Mesendoderm (in vitro differentiated cells): ENCODE data around the gene FAM171A1.

Source experiments
- DNase-seq: peaks from one replicate; pipeline ENCODE4 v3.0.0; 2013
- H2AK5ac ChIP-seq: 2 replicates; pipeline ENCODE4 v1.6.1; 2013; ENCODE audit warnings: low read length, inconsistent platforms
- H2BK120ac ChIP-seq: 2 replicates; pipeline ENCODE4 v1.6.1; 2013; ENCODE audit warnings: low read depth, mild to moderate bottlenecking, low read length, moderate library complexity, mixed read lengths
- H2BK15ac ChIP-seq: replicated peaks from 2 replicates; pipeline ENCODE4 v1.6.1; 2013; ENCODE audit warnings: low read depth, mild to moderate bottlenecking, moderate library complexity
- H2BK5ac ChIP-seq: 2 replicates; pipeline ENCODE4 v1.6.1; 2013; ENCODE audit warnings: low read length, inconsistent platforms
- H3K18ac ChIP-seq: 2 replicates; pipeline ENCODE4 v1.6.1; 2013; ENCODE audit warnings: mild to moderate bottlenecking, low read length, mixed read lengths
- H3K23ac ChIP-seq: one replicate; pipeline ENCODE4 v1.6.1; 2013; ENCODE audit warnings: low read length
- H3K27ac ChIP-seq: 2 replicates; pipeline ENCODE4 v1.5.1; 2013; ENCODE audit warnings: low read depth, mild to moderate bottlenecking, inconsistent platforms, low read length, moderate library complexity
- H3K27me3 ChIP-seq: 2 replicates; pipeline ENCODE4 v1.6.1; 2013; ENCODE audit warnings: low read length, control low read depth, mild to moderate bottlenecking, inconsistent platforms; ENCODE audit not compliant: insufficient read depth, poor library complexity
- H3K36me3 ChIP-seq: 2 replicates; pipeline ENCODE4 v1.6.1; 2013; ENCODE audit warnings: low read length, inconsistent platforms; ENCODE audit not compliant: control insufficient read depth, insufficient read depth
- H3K4ac ChIP-seq: one replicate; pipeline ENCODE4 v1.6.1; 2013; ENCODE audit warnings: low read depth, mild to moderate bottlenecking, low read length, moderate library complexity
- H3K4me1 ChIP-seq: 2 replicates; pipeline ENCODE4 v1.6.1; 2013; ENCODE audit warnings: low read depth, low read length, inconsistent platforms; ENCODE audit not compliant: control insufficient read depth
- H3K4me2 ChIP-seq: 2 replicates; pipeline ENCODE4 v1.6.1; 2013; ENCODE audit warnings: low read length
- H3K4me3 ChIP-seq: 2 replicates; pipeline ENCODE4 v1.5.1; 2013; ENCODE audit warnings: mild to moderate bottlenecking, low read length
- H3K56ac ChIP-seq: one replicate; pipeline ENCODE4 v1.6.1; 2013; ENCODE audit warnings: low read length
- H3K79me1 ChIP-seq: 2 replicates; pipeline ENCODE4 v1.6.1; 2013; ENCODE audit warnings: low read length, inconsistent platforms
- H3K79me2 ChIP-seq: 2 replicates; pipeline ENCODE4 v1.6.1; 2013; ENCODE audit warnings: mild to moderate bottlenecking, low read length; ENCODE audit not compliant: control insufficient read depth, insufficient read depth
- H3K9ac ChIP-seq: 2 replicates; pipeline ENCODE4 v1.6.1; 2013; ENCODE audit warnings: low read length, inconsistent platforms
- H4K5ac ChIP-seq: one replicate; pipeline ENCODE4 v1.6.1; 2013; ENCODE audit warnings: low read length
- H4K8ac ChIP-seq: one replicate; pipeline ENCODE4 v1.6.1; 2013; ENCODE audit warnings: low read depth, mild to moderate bottlenecking, control low read depth, low read length, moderate library complexity
- WGBS: extraction: QIAGEN DNeasy Blood & Tissue Kit; methylation state at CpG from one replicate; pipeline ENCODE4 v1.1.7; 2013; ENCODE audit warnings: low lambda C conversion rate, missing lambda C conversion rate; ENCODE audit not compliant: insufficient coverage; ENCODE audit errors: extremely low coverage; 5-methylcytosine and 5-hydroxymethylcytosine counted together

FAM171A1 gene

GRCh38 chr10:15346440-15347141, 24.5 kb downstream of the FAM171A1 start:
- Histone ChIP-seq H3K36me3 (no peaks in the 10 kb centered on the region), H3K27ac (no peak overlapping the region), H2BK5ac (no peak overlapping the region), H3K23ac (no peak overlapping the region), H3K27me3 (no peaks in the 10 kb centered on the region), H2BK120ac (no peak overlapping the region), H3K79me1 (peaks cover 35% of the 10 kb centered on the region), H2AK5ac (no peak overlapping the region), H3K56ac (no peak overlapping the region), H4K8ac (no peak overlapping the region), H3K79me2 (peaks cover 56% of the 10 kb centered on the region), H3K4ac (no peak overlapping the region), H4K5ac (no peak overlapping the region), H3K4me3 (no peak overlapping the region), H3K4me1 (no peaks in the 10 kb centered on the region), H3K4me2 (no peak overlapping the region), H2BK15ac (no peak overlapping the region), H3K18ac (no peak overlapping the region), H3K9ac (no peak overlapping the region)
- WGBS, result no CpG with 5 or more reads among the region's 8 CpGs
- DNase-seq, result no peak

- no CpG with 5 or more reads among the region's 5 CpGs for WGBS
- Histone ChIP-seq H2BK5ac (no peak overlapping the region), H4K5ac (no peak overlapping the region), H3K56ac (no peak overlapping the region), H3K79me1 (peaks cover 34% of the 10 kb centered on the region), H3K4ac (no peak overlapping the region), H3K4me3 (no peak overlapping the region), H3K9ac (no peak overlapping the region), H2BK120ac (no peak overlapping the region), H3K79me2 (peaks cover 52% of the 10 kb centered on the region), H3K18ac (no peak overlapping the region), H2AK5ac (no peak overlapping the region), H3K27me3 (no peaks in the 10 kb centered on the region), H3K27ac (no peak overlapping the region), H3K4me2 (no peak overlapping the region), H4K8ac (no peak overlapping the region), H3K36me3 (no peaks in the 10 kb centered on the region), H3K23ac (no peak overlapping the region), H3K4me1 (no peaks in the 10 kb centered on the region), H2BK15ac (no peak overlapping the region)
- DNase-seq, result no peak
These were observed 25.6 kb downstream of the FAM171A1 start for GRCh38 chr10:15345450-15345849.

- DNase-seq, result no peak
These were observed 26.2 kb downstream of the FAM171A1 start for GRCh38 chr10:15344876-15345285.

GRCh38 chr10:15344256-15344875, 26.7 kb downstream of the FAM171A1 start:
- Histone ChIP-seq H3K27me3 (no peaks in the 10 kb centered on the region), H3K23ac (peak overlapping the region; percentile 37), H3K4me1 (peaks cover 2% of the 10 kb centered on the region), H3K36me3 (no peaks in the 10 kb centered on the region), H2BK5ac (no peak overlapping the region), H3K56ac (no peak overlapping the region), H4K8ac (no peak overlapping the region), H2AK5ac (no peak overlapping the region), H4K5ac (no peak overlapping the region), H3K79me1 (peaks cover 36% of the 10 kb centered on the region), H3K4ac (no peak overlapping the region), H3K9ac (no peak overlapping the region), H3K18ac (no peak overlapping the region), H3K79me2 (peaks cover 53% of the 10 kb centered on the region), H3K4me2 (no peak overlapping the region), H3K27ac (no peak overlapping the region), H2BK15ac (no peak overlapping the region), H2BK120ac (no peak overlapping the region), H3K4me3 (no peak overlapping the region)
- no peak for DNase-seq
- WGBS, result no CpG with 5 or more reads among the region's 4 CpGs

More at GRCh38 chr10:15344876-15345285, 26.2 kb downstream of the FAM171A1 start:
- peak overlapping the region; percentile 37 for H3K23ac ChIP-seq
- H3K27ac ChIP-seq, result no peak overlapping the region
- no peak overlapping the region for H3K56ac ChIP-seq
- peaks cover 38% of the 10 kb centered on the region for H3K79me1 ChIP-seq
- H3K4me3 ChIP-seq, result no peak overlapping the region
- H3K18ac ChIP-seq, result no peak overlapping the region
- H2AK5ac ChIP-seq, result no peak overlapping the region
- peaks cover 54% of the 10 kb centered on the region for H3K79me2 ChIP-seq
- no peak overlapping the region for H3K4me2 ChIP-seq
- H2BK120ac ChIP-seq, result no peak overlapping the region
- WGBS, result no CpG with 5 or more reads among the region's 8 CpGs
- no peak overlapping the region for H2BK15ac ChIP-seq
- no peak overlapping the region for H3K9ac ChIP-seq
- H3K4ac ChIP-seq, result no peak overlapping the region
- no peak overlapping the region for H2BK5ac ChIP-seq
- no peak overlapping the region for H4K5ac ChIP-seq
- H3K4me1 ChIP-seq, result no peaks in the 10 kb centered on the region
- no peak overlapping the region for H4K8ac ChIP-seq
- no peaks in the 10 kb centered on the region for H3K36me3 ChIP-seq
- no peaks in the 10 kb centered on the region for H3K27me3 ChIP-seq

GRCh38 chr10:15342970-15343369, 28.1 kb downstream of the FAM171A1 start:
- WGBS, result no CpG with 5 or more reads among the region's 3 CpGs

More at GRCh38 chr10:15342970-15343369, 28.1 kb downstream of the FAM171A1 start:
- Histone ChIP-seq H3K4me1 (peaks cover 2% of the 10 kb centered on the region), H3K27ac (no peak overlapping the region), H2BK120ac (no peak overlapping the region), H3K27me3 (no peaks in the 10 kb centered on the region), H2AK5ac (no peak overlapping the region), H2BK15ac (no peak overlapping the region), H3K56ac (no peak overlapping the region), H3K4me2 (no peak overlapping the region), H3K79me2 (peaks cover 50% of the 10 kb centered on the region), H3K9ac (no peak overlapping the region), H2BK5ac (no peak overlapping the region), H3K4me3 (no peak overlapping the region), H3K23ac (no peak overlapping the region), H4K5ac (no peak overlapping the region), H3K36me3 (no peaks in the 10 kb centered on the region), H4K8ac (no peak overlapping the region), H3K18ac (no peak overlapping the region), H3K79me1 (peaks cover 35% of the 10 kb centered on the region), H3K4ac (no peak overlapping the region)
- no peak for DNase-seq
